Fibroblast of the aortic adventitia (primary cell): ENCODE results near the gene COLEC12. TPM values are rescaled to one million over a fixed set of nuclear protein-coding genes. Genes with fewer than 3 reads are reported as not detected.

ENCODE experiments used
- DNase-seq: peaks from one replicate; pipeline ENCODE4 v3.0.0-alpha.2; 2010; ENCODE audit warnings: low read depth
- H3K4me3 ChIP-seq: 2 replicates; pipeline ENCODE4 v1.5.1; 2011; ENCODE audit warnings: low read depth, mild to moderate bottlenecking, control low read depth, low read length, moderate library complexity
- CTCF ChIP-seq: IDR thresholded peaks from 2 replicates; pipeline ENCODE4 v1.5.1; 2011; ENCODE audit warnings: mild to moderate bottlenecking, low read length, control low read depth, inconsistent platforms; ENCODE audit not compliant: insufficient read depth
- total RNA-seq: library from RNA; depleted of rRNA; stranded (reverse); fragments of >200 nt; gene quantifications from 2 replicates; pipeline ENCODE4 v1.2.3, GENCODE V29; 2012; ENCODE audit warnings: low replicate concordance

Gene COLEC12
- total RNA-seq, 1 donor, result 109 TPM

GRCh38 chr18:506801-507200 is 6.3 kb upstream of the COLEC12 start:
- H3K4me3 ChIP-seq, result no peak overlapping the region
- DNase-seq, result no peak
- no peak for TF ChIP-seq CTCF

DNA sequence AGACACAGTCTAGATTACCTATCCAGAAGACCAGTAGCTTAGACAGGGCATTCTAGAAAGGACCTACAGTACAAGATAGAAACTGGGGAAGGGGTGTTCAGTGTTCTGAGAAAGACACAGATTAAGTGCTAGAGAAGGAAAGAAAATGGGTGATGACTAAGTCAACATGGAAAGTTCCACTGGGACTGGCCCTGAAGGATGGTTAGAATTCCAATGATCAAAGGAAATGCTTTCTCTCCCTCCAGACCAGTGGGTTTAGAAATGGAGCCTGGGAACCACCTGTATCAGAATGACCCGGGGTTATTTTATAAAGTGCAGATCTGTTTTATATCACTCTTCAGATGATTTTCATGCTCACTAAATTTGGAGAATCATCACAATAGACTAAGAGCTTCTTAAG is 5.8 kb upstream of the COLEC12 start:
- TF ChIP-seq CTCF, result no peak
- DNase-seq, result peak; percentile 28
- H3K4me3 ChIP-seq, result no peak overlapping the region

DNA sequence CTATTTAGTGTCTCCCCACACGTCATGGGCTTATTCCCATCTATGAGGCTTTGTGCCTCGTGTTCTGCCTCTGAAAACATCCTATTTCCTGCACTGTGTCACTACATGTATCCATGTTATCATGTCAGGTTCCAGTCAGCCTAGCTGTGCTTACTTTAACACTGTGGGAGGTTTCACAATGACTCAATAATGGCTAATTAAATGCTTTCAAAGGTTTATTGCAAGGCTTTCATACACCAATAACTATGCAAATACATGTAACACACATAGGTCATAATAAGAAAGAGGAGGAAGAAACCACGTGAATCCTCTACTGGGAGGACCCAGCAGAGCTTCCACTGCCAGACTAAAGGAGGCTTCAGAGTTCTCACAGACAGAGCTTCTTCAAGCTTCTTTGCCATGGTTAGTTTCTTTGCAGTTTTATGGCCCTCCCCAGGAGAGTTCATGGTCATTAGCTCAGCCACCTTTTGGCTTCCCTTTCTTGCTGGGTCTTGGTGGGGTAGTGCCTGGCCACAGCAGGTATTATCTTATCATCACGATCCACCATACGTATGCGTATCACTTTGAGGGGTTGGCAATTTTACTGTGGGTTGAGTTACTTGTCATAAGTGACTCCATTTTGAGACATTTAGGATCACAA is 5.1 kb upstream of the COLEC12 start:
- TF ChIP-seq CTCF, result no peak
- no peak for DNase-seq
- H3K4me3 ChIP-seq, result no peak overlapping the region

DNA sequence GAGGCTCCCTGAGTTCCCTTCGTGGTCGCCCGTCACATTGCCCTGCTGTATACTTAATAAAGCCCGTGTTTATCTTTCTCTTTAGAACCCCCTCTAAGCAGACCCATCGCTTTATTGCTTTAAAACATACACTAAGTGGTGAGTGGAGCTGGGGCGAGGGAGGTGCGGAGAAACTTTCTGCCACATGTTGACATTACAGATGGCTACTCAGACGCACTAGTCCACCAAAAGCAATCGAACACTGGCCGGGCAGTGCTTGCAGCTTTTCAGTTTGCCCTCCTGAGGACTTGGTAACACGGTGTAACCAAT is 859 bp upstream of the COLEC12 start:
- no peak overlapping the region for H3K4me3 ChIP-seq
- no peak for TF ChIP-seq CTCF
- DNase-seq, result no peak

GRCh38 chr18:499776-500631 is 497 bp downstream of the COLEC12 start:
- TF ChIP-seq CTCF, result peak; percentile 24
- H3K4me3 ChIP-seq, result peak overlapping the region; percentile 74
- peak; percentile 69 for DNase-seq

GRCh38 chr18:498931-499775 is 1.3 kb downstream of the COLEC12 start:
- no peak for TF ChIP-seq CTCF
- peak overlapping the region; percentile 74 for H3K4me3 ChIP-seq
- peak; percentile 95 for DNase-seq
